ENCODE measurements around the gene SLC22A8. TPM values are rescaled to one million over a fixed set of nuclear protein-coding genes. Genes with fewer than 3 reads are reported as not detected.

Gene SLC22A8
- total and polyA plus RNA-seq, 10 of the 15 experiments (the other 5 are each of a cell fraction or from before 2014, with no cell fraction given): not detected

- TF ChIP-seq TCF3 (IDR thresholded peaks at IDR 0.05; ENCODE audit: borderline replicate concordance, insufficient read depth, low read depth, low read length): no peak
- no peak for TF ChIP-seq NFYB (IDR thresholded peaks at IDR 0.05; ENCODE audit: insufficient read depth, low read depth, low read length)
- no peak for TF ChIP-seq ZBED1 (IDR thresholded peaks at IDR 0.05; ENCODE audit: borderline replicate concordance)
- TF ChIP-seq SMARCA5 (IDR thresholded peaks at IDR 0.05): no peak
- TF ChIP-seq ZNF217 (IDR thresholded peaks at IDR 0.05): no peak
These were observed 16.0 kb downstream of the SLC22A8 start (continued) for GRCh38 chr11:62999649-63000048.

- no peaks in the 10 kb centered on the region for H3K9me3 ChIP-seq (replicated peaks; ENCODE audit: control insufficient read depth, insufficient read depth, low read length)
- H3K9ac ChIP-seq (ENCODE audit: control insufficient read depth, insufficient read depth, low read length): no peak overlapping the region
- H3K4me3 ChIP-seq: no peak overlapping the region
- POLR2A ChIA-PET: no interaction called here
- in situ Hi-C loops (cut with MboI): no loop called here
- intact Hi-C loops (cut with micrococcal nuclease; ENCODE audit: unreplicated experiment): no loop called here
- H3K79me2 ChIP-seq (ENCODE audit: control insufficient read depth, insufficient read depth, low read length): no peaks in the 10 kb centered on the region
- CTCF ChIA-PET: interaction anchor here (1.5 kb wide), 1 partner anchor 93 kb away, joined by 6 read pairs; no protein-coding TSS in a partner anchor
- H2AFZ ChIP-seq (ENCODE audit: control insufficient read depth, low read depth, low read length): no peak overlapping the region
- no peak for FAIRE-seq
- RAD21 ChIA-PET (ENCODE audit: unreplicated experiment): no interaction called here
- no peak overlapping the region for H3K27ac ChIP-seq (ENCODE audit: control insufficient read depth, insufficient read depth)
- H3K27me3 ChIP-seq (replicated peaks in 1 of 2; ENCODE audit: control insufficient read depth in 2 of 2, insufficient read depth in 2 of 2, low read length in 1 of 2): peaks cover 0 to 3% of the 10 kb centered on the region in 2 experiments; a peak in 1 of 4 replicates
- ATAC-seq: no peak
- SMC1A ChIA-PET (ENCODE audit: uncharacterized antibody, unreplicated experiment): no interaction called here
- H3K4me2 ChIP-seq (ENCODE audit: control insufficient read depth, insufficient read depth): no peak overlapping the region
- no peaks in the 10 kb centered on the region for H4K20me1 ChIP-seq (ENCODE audit: control insufficient read depth, insufficient read depth)
- no peaks in the 10 kb centered on the region for H3K4me1 ChIP-seq (ENCODE audit: control insufficient read depth, insufficient read depth, low read length)
- H3K36me3 ChIP-seq (ENCODE audit: control insufficient read depth in 2 of 2, insufficient read depth in 2 of 2, low read length in 1 of 2): no peaks in the 10 kb centered on the region
- WGBS (ENCODE audit: insufficient coverage, insufficient replicate concordance, low lambda C conversion rate, missing lambda C conversion rate): 54% methylated on average over 5 of the region's 5 CpGs
- DNase-seq (ENCODE audit: low read depth, low spot score): no peak
- BruUV-seq (replicated peaks): no TSS peak
- TF ChIP-seq RB1 (IDR thresholded peaks at IDR 0.05; ENCODE audit: borderline replicate concordance) (no peak), TCF3 (IDR thresholded peaks at IDR 0.05; ENCODE audit: borderline replicate concordance, insufficient read depth, low read depth, low read length) (no peak), FOS (IDR thresholded peaks at IDR 0.05; ENCODE audit: borderline replicate concordance, extremely low read depth, insufficient read length) (no peak), ELK1 (IDR thresholded peaks at IDR 0.05; ENCODE audit: low read depth, low read length) (no peak), ZBTB11 (CRISPR knock-in tag; IDR thresholded peaks at IDR 0.05) (no peak), PKNOX1 (IDR thresholded peaks at IDR 0.05) (no peak), SIN3A (IDR thresholded peaks at IDR 0.05; ENCODE audit: low read depth, low read length) (no peak), RBBP5 (conservative IDR thresholded peaks at IDR 0.05) (no peak), LARP7 (IDR thresholded peaks at IDR 0.05) (no peak), KAT2A (conservative IDR thresholded peaks at IDR 0.05; ENCODE audit: control insufficient read depth, low read depth, low read length) (no peak)
- TF ChIP-seq, protein P1, sequence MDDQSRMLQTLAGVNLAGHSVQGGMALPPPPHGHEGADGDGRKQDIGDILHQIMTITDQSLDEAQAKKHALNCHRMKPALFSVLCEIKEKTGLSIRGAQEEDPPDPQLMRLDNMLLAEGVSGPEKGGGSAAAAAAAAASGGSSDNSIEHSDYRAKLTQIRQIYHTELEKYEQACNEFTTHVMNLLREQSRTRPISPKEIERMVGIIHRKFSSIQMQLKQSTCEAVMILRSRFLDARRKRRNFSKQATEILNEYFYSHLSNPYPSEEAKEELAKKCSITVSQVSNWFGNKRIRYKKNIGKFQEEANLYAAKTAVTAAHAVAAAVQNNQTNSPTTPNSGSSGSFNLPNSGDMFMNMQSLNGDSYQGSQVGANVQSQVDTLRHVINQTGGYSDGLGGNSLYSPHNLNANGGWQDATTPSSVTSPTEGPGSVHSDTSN (IDR thresholded peaks at IDR 0.05; ENCODE audit: insufficient replicate concordance, low read depth, low read length): no peak
- TF ChIP-seq, protein P2, sequence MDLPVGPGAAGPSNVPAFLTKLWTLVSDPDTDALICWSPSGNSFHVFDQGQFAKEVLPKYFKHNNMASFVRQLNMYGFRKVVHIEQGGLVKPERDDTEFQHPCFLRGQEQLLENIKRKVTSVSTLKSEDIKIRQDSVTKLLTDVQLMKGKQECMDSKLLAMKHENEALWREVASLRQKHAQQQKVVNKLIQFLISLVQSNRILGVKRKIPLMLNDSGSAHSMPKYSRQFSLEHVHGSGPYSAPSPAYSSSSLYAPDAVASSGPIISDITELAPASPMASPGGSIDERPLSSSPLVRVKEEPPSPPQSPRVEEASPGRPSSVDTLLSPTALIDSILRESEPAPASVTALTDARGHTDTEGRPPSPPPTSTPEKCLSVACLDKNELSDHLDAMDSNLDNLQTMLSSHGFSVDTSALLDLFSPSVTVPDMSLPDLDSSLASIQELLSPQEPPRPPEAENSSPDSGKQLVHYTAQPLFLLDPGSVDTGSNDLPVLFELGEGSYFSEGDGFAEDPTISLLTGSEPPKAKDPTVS (IDR thresholded peaks at IDR 0.05; ENCODE audit: low read depth, low read length): no peak
These were observed 16.5 kb downstream of the SLC22A8 start for GRCh38 chr11:62999156-62999555.
